CD14-positive monocyte (primary cell): ENCODE measurements around the gene RAB1B. TPM values are rescaled to one million over a fixed set of nuclear protein-coding genes. Genes with fewer than 3 reads are reported as not detected.

Experiments
- DNase-seq, 3 donors: peaks; one replicate each; pipeline ENCODE4 v3.0.0-alpha.2; 2011 to 2022
- H2AFZ ChIP-seq: 2 replicates; pipeline ENCODE4 v1.6.0; 2012; ENCODE audit warnings: mild to moderate bottlenecking, low read depth, low read length, inconsistent platforms; ENCODE audit not compliant: insufficient read depth, poor library complexity, severe bottlenecking
- H3K27ac ChIP-seq, 2 donors: 1 replicate in 1 of 2; 2 replicates in 1 of 2; pipeline ENCODE4 v1.5.1; 2012 to 2013; ENCODE audit warnings: low read length in 2 of 2, control low read depth in 1 of 2, inconsistent platforms in 1 of 2, low read depth in 1 of 2, mild to moderate bottlenecking in 1 of 2
- H3K27me3 ChIP-seq, 2 donors: one replicate each; pipeline versions ENCODE4 v1.6.0 to v1.6.1; 2011 to 2013; ENCODE audit warnings: low read length in 2 of 2; ENCODE audit not compliant: control insufficient read depth in 2 of 2, insufficient read depth in 2 of 2
- H3K36me3 ChIP-seq, 2 donors: replicated peaks in 1 of 2; 1 replicate in 1 of 2; 2 replicates in 1 of 2; pipeline versions ENCODE4 v1.5.1 to v1.6.1; 2012 to 2013; ENCODE audit warnings: low read length in 2 of 2, control low read depth in 1 of 2, inconsistent platforms in 1 of 2, mild to moderate bottlenecking in 1 of 2; ENCODE audit not compliant: insufficient read depth in 2 of 2, control insufficient read depth in 1 of 2
- H3K4me1 ChIP-seq, 2 donors: 1 replicate in 1 of 2; 2 replicates in 1 of 2; pipeline versions ENCODE4 v1.5.1 to v1.6.1; 2012 to 2013; ENCODE audit warnings: low read length in 2 of 2, control low read depth in 1 of 2, inconsistent platforms in 1 of 2, mild to moderate bottlenecking in 1 of 2, moderate library complexity in 1 of 2; ENCODE audit not compliant: insufficient read depth in 2 of 2, control insufficient read depth in 1 of 2
- H3K4me2 ChIP-seq: replicated peaks from 2 replicates; pipeline ENCODE3; 2012; ENCODE audit warnings: low read length, moderate library complexity, mild to moderate bottlenecking; ENCODE audit not compliant: poor library complexity, severe bottlenecking; ENCODE audit errors: extremely low read depth
- H3K4me3 ChIP-seq, 3 experiments: fragments of 200-600 bp in 1 of 3; sonication (generic) in 1 of 3; replicated peaks in 1 of 3; 1 replicate in 2 of 3; 2 replicates in 1 of 3; pipeline ENCODE4 v1.5.1; 2011 to 2013; ENCODE audit warnings: low read length in 3 of 3, mild to moderate bottlenecking in 3 of 3, control low read depth in 2 of 3, low read depth in 2 of 3, inconsistent platforms in 1 of 3, moderate library complexity in 1 of 3
- H3K79me2 ChIP-seq: 2 replicates; pipeline ENCODE4 v1.6.0; 2012; ENCODE audit warnings: mild to moderate bottlenecking, control low read depth, inconsistent platforms, low read length, moderate library complexity; ENCODE audit not compliant: insufficient read depth
- H3K9ac ChIP-seq: 2 replicates; pipeline ENCODE4 v1.6.0; 2017; ENCODE audit warnings: low read length, mild to moderate bottlenecking; ENCODE audit not compliant: insufficient read depth, poor library complexity, severe bottlenecking
- H3K9me3 ChIP-seq, 2 donors: replicated peaks in 1 of 2; 1 replicate in 1 of 2; 2 replicates in 1 of 2; pipeline versions ENCODE4 v1.5.1 to v1.6.1; 2012 to 2013; ENCODE audit warnings: low read length in 2 of 2, control low read depth in 1 of 2; ENCODE audit not compliant: control insufficient read depth in 1 of 2, insufficient read depth in 1 of 2
- H4K20me1 ChIP-seq: 2 replicates; pipeline ENCODE4 v1.6.0; 2012; ENCODE audit warnings: mild to moderate bottlenecking, low read length, control low read depth, moderate library complexity; ENCODE audit not compliant: insufficient read depth
- H3K27ac Mint-ChIP-seq, 7 donors: one replicate each; pipeline ENCODE4 v1.8.0; 2020; ENCODE audit warnings: mild to moderate bottlenecking in 7 of 7, mixed read lengths in 7 of 7, moderate library complexity in 6 of 7, inconsistent platforms in 2 of 7
- H3K27me3 Mint-ChIP-seq, 3 donors: one replicate each; pipeline ENCODE4 v1.8.0; 2021 to 2022; ENCODE audit warnings: low read depth in 3 of 3, mild to moderate bottlenecking in 3 of 3, mixed read lengths in 3 of 3, moderate library complexity in 3 of 3, inconsistent platforms in 1 of 3
- H3K36me3 Mint-ChIP-seq, 2 donors: one replicate each; pipeline ENCODE4 v1.8.0; 2020; ENCODE audit warnings: mixed read lengths in 2 of 2, inconsistent platforms in 1 of 2, mild to moderate bottlenecking in 1 of 2
- H3K4me1 Mint-ChIP-seq: one replicate; pipeline ENCODE4 v1.8.0; 2020; ENCODE audit warnings: mild to moderate bottlenecking, mixed read lengths
- H3K4me3 Mint-ChIP-seq, 2 donors: one replicate each; pipeline ENCODE4 v1.8.0; 2020; ENCODE audit warnings: mild to moderate bottlenecking in 2 of 2, mixed read lengths in 2 of 2, moderate library complexity in 1 of 2
- H3K9me3 Mint-ChIP-seq, 7 donors: one replicate each; pipeline ENCODE4 v1.8.0; 2020 to 2022; ENCODE audit warnings: mixed read lengths in 7 of 7, mild to moderate bottlenecking in 6 of 7, moderate library complexity in 6 of 7, inconsistent platforms in 2 of 7
- WGBS: methylation state at CpG from one replicate; pipeline ENCODE4 v1.1.5; 2013; ENCODE audit warnings: missing lambda C conversion rate; ENCODE audit not compliant: insufficient coverage; 5-methylcytosine and 5-hydroxymethylcytosine counted together
- intact Hi-C, 2 donors: fragments of 100-400 bp; cut with micrococcal nuclease; formaldehyde crosslinking; loops; one replicate each; pipeline versions ENCODE4 v1.15.0 to v1.15.1; 2023
- polyA plus RNA-seq, 3 donors: library from polyadenylated mRNA; depleted of rRNA in 1 of 3; unstranded in 2 of 3; stranded (reverse) in 1 of 3; fragments of 300-500 nt in 2 of 3; fragments of >200 nt in 1 of 3; fragmentation: Illumina TruSeq in 2 of 3; gene quantifications; 1 replicate in 2 of 3; 2 replicates in 1 of 3; pipeline ENCODE4 v1.2.3, GENCODE V29; 2012 to 2021
- TF ChIP-seq, protein P1 (sequence below): fragments of 200-600 bp; IDR thresholded peaks from one replicate; pipeline ENCODE4 v1.8.0; 2022; ENCODE audit warnings: antibody characterized with exemption, mild to moderate bottlenecking

Gene RAB1B
- polyA plus RNA-seq, 3 donors, result 17.9 to 90.5 (median 18.8) TPM

DNA sequence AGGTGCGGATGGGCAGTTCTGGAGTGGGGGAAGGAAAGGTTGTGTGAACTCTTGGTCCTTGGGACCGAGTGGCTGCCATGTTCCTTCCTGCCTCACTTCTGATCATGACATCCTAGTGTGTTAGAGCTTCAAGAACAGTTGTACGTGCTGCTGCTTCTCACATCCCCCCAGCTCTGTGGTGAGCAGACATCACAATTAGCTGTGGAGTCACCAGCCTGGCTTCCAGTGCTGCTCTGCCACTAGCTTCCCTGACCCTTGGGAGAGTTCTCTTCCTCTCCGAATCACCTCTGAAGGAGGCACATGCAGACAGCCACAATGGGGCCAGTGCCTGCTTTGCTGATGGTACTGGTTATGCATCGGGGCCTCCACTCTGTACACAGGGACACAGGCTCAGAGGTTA is 6.2 kb upstream of the RAB1B start:
- intact Hi-C loops, result no loop called here
- peaks cover 2 to 14% of the 10 kb centered on the region in 2 donors for H3K27me3 ChIP-seq
- H3K9ac ChIP-seq, result no peak overlapping the region
- peaks cover 18 to 23% of the 10 kb centered on the region in 2 donors for H3K4me1 ChIP-seq
- no peaks in the 10 kb centered on the region for H3K79me2 ChIP-seq
- H3K36me3 Mint-ChIP-seq, result peaks cover 7 to 13% of the 10 kb centered on the region in 2 donors
- no peaks in the 10 kb centered on the region for H3K36me3 ChIP-seq
- no peak overlapping the region for H2AFZ ChIP-seq
- H3K4me3 ChIP-seq, result no peak overlapping the region
- DNase-seq, result no peak
- H3K27ac Mint-ChIP-seq, result no peak overlapping the region
- H3K4me3 Mint-ChIP-seq, result no peak overlapping the region
- peaks cover 0 to 1% of the 10 kb centered on the region in 2 donors for H3K9me3 ChIP-seq
- no peak overlapping the region for H3K27ac ChIP-seq
- H3K27me3 Mint-ChIP-seq, result peaks cover 13 to 32% (median 22%) of the 10 kb centered on the region in 3 donors
- TF ChIP-seq, protein P1, sequence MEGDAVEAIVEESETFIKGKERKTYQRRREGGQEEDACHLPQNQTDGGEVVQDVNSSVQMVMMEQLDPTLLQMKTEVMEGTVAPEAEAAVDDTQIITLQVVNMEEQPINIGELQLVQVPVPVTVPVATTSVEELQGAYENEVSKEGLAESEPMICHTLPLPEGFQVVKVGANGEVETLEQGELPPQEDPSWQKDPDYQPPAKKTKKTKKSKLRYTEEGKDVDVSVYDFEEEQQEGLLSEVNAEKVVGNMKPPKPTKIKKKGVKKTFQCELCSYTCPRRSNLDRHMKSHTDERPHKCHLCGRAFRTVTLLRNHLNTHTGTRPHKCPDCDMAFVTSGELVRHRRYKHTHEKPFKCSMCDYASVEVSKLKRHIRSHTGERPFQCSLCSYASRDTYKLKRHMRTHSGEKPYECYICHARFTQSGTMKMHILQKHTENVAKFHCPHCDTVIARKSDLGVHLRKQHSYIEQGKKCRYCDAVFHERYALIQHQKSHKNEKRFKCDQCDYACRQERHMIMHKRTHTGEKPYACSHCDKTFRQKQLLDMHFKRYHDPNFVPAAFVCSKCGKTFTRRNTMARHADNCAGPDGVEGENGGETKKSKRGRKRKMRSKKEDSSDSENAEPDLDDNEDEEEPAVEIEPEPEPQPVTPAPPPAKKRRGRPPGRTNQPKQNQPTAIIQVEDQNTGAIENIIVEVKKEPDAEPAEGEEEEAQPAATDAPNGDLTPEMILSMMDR, result no peak
- H3K9me3 Mint-ChIP-seq, result peaks cover 0 to 6% (median 0%) of the 10 kb centered on the region in 7 donors
- H3K4me2 ChIP-seq, result no peak overlapping the region
- no peaks in the 10 kb centered on the region for H4K20me1 ChIP-seq
- 91% methylated on average over 4 of the region's 5 CpGs for WGBS
- peaks cover 10% of the 10 kb centered on the region for H3K4me1 Mint-ChIP-seq

DNA sequence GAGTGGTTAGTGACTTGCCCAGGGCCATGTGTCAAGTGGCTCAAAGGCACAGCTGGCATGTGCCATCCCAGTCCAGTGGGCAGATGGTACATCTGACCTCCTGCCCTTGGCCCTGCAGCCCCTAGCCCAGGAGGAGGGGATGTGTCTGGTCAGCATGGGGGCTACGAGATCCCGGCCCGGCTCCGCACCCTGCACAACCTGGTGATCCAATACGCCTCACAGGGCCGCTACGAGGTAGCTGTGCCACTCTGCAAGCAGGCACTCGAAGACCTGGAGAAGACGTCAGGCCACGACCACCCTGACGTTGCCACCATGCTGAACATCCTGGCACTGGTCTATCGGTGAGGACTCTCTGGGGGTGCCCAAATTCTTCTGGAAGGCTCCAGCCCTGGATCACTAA is 5.7 kb upstream of the RAB1B start:
- TF ChIP-seq, protein P1, result no peak
- Mint-ChIP-seq H3K36me3 (peaks cover 7 to 13% of the 10 kb centered on the region in 2 donors), H3K27me3 (peaks cover 12 to 27% (median 18%) of the 10 kb centered on the region in 3 donors), H3K4me1 (peaks cover 11% of the 10 kb centered on the region), H3K27ac (no peak overlapping the region), H3K4me3 (no peak overlapping the region), H3K9me3 (peaks cover 0 to 5% (median 0%) of the 10 kb centered on the region in 7 donors)
- Histone ChIP-seq H3K79me2 (no peaks in the 10 kb centered on the region), H3K9ac (no peak overlapping the region), H3K27me3 (peaks cover 0 to 12% of the 10 kb centered on the region in 2 donors), H2AFZ (no peak overlapping the region), H3K9me3 (no peaks in the 10 kb centered on the region), H3K4me2 (no peak overlapping the region), H3K4me3 (no peak overlapping the region), H4K20me1 (no peaks in the 10 kb centered on the region), H3K27ac (no peak overlapping the region), H3K36me3 (no peaks in the 10 kb centered on the region), H3K4me1 (peaks cover 18 to 21% of the 10 kb centered on the region in 2 donors)
- WGBS, result 99% methylated on average over 12 of the region's 12 CpGs
- intact Hi-C loops, result no loop called here
- no peak for DNase-seq
